Body of pancreas (tissue), 4 donors: ENCODE data around the gene P3H2. TPM values are rescaled to one million over a fixed set of nuclear protein-coding genes. Genes with fewer than 3 reads are reported as not detected.

Source experiments
- ATAC-seq: fragments of 150-250 bp; one replicate; pipeline ENCODE4 v1.9.1; 2016
- DNase-seq, 4 donors: peaks; one replicate each; pipeline ENCODE4 v3.0.0-alpha.2; 2019
- H3K27ac ChIP-seq, 4 donors: fragments of 200-600 bp; sonication (generic); 1 replicate in 3 of 4; 2 replicates in 1 of 4; pipeline versions ENCODE4 v1.5.1 to v1.6.1; 2016 to 2019; ENCODE audit warnings: mild to moderate bottlenecking in 1 of 4, mixed read lengths in 1 of 4, moderate library complexity in 1 of 4
- H3K27me3 ChIP-seq, 2 donors: fragments of 200-600 bp; sonication (generic); one replicate each; pipeline ENCODE4 v1.6.0; 2016; ENCODE audit warnings: mild to moderate bottlenecking in 1 of 2
- H3K36me3 ChIP-seq, 2 donors: fragments of 200-600 bp; sonication (generic); replicated peaks in 1 of 2; 2 replicates each; pipeline ENCODE4 v1.5.1; 2016; ENCODE audit warnings: low read depth in 2 of 2; ENCODE audit not compliant: insufficient read depth in 1 of 2
- H3K4me1 ChIP-seq: fragments of 200-600 bp; sonication (generic); one replicate; pipeline ENCODE4 v1.6.0; 2016
- H3K4me3 ChIP-seq, 2 donors: fragments of 200-600 bp; sonication (generic); 1 replicate in 1 of 2; 2 replicates in 1 of 2; pipeline ENCODE4 v1.5.1; 2016 to 2019
- H3K9me3 ChIP-seq, 3 donors: fragments of 200-600 bp; sonication (generic); 1 replicate in 2 of 3; 2 replicates in 1 of 3; pipeline ENCODE4 v1.5.1; 2016
- CTCF ChIP-seq, 7 experiments: fragments of 450-650 bp in 4 of 7; fragments of 200-600 bp in 3 of 7; sonication (generic) in 3 of 7; IDR thresholded peaks; one replicate each; pipeline ENCODE4 v1.5.1; 2016 to 2019; ENCODE audit warnings: antibody characterized with exemption in 7 of 7
- POLR2A ChIP-seq, 3 donors: fragments of 450-650 bp; IDR thresholded peaks; one replicate each; pipeline ENCODE4 v1.6.1; 2016; ENCODE audit warnings: antibody characterized with exemption in 3 of 3, mild to moderate bottlenecking in 2 of 3
- WGBS, 2 donors: methylation state at CpG; one replicate each; pipeline ENCODE4 v1.1.5; 2017; 5-methylcytosine and 5-hydroxymethylcytosine counted together
- intact Hi-C: fragments of 100-400 bp; cut with DNase I; formaldehyde crosslinking; loops from one replicate; pipeline ENCODE4 v1.15.1; 2023
- total RNA-seq, 2 donors: library from RNA; depleted of rRNA; stranded (reverse); fragments of >200 nt; gene quantifications; one replicate each; pipeline ENCODE4 v1.1.0, GENCODE V29; 2016

P3H2 gene
- 10 to 100 TPM in 1 of 2 donors, 1 to 10 TPM in 1; 3.0 to 35.5 TPM for total RNA-seq

- H3K4me3 ChIP-seq, result peak within 1 kb of the TSS; percentile 59 to 68
- WGBS, 2 donors, result 0 to 1% methylated on average over 34 to 98 of the region's 100 CpGs
- H3K4me1 ChIP-seq, result peaks cover 13% of the 10 kb centered on the region
- peak in 5 of 7 experiments; percentile 7 to 54 (median 36) for TF ChIP-seq CTCF (IDR thresholded peaks at IDR 0.05)
- peak; percentile 47 to 62 (median 55) for TF ChIP-seq POLR2A (IDR thresholded peaks at IDR 0.05)
- H3K27me3 ChIP-seq, result no peaks in the 10 kb centered on the region
- H3K27ac ChIP-seq, result peak within 1 kb of the TSS in 3 of 4 donors; percentile 66 to 79 (median 70)
- H3K36me3 ChIP-seq, result no peaks in the 10 kb centered on the region
- intact Hi-C loops, result no loop called here
- ATAC-seq (peak; percentile 92), DNase-seq (peak; percentile 63 to 84 (median 78))
- H3K9me3 ChIP-seq, result no peaks in the 10 kb centered on the region
Measured at GRCh38 chr3:190120269-190121060, at the start of gene P3H2. P3H2 (minus strand) TSS chr3:190120897; CDS start chr3:190120731, 166 bp downstream.

- no peak for ATAC-seq
Measured at GRCh38 chr3:190169877-190170276, 49.2 kb upstream of the P3H2 start.

GRCh38 chr3:190169243-190169642 is 48.5 kb upstream of the P3H2 start:
- Histone ChIP-seq H3K27me3 (no peaks in the 10 kb centered on the region), H3K4me3 (no peak overlapping the region), H3K36me3 (no peaks in the 10 kb centered on the region), H3K9me3 (no peaks in the 10 kb centered on the region), H3K27ac (no peak overlapping the region), H3K4me1 (no peaks in the 10 kb centered on the region)
- intact Hi-C loops, result no loop called here
- DNase-seq (no peak), ATAC-seq (no peak)
- no peak for TF ChIP-seq POLR2A (IDR thresholded peaks at IDR 0.05)
- no peak for TF ChIP-seq CTCF (IDR thresholded peaks at IDR 0.05)
- 68% methylated on average over 4 of the region's 4 CpGs for WGBS, 2 donors

More at GRCh38 chr3:190169877-190170276, 49.2 kb upstream of the P3H2 start:
- TF ChIP-seq CTCF (IDR thresholded peaks at IDR 0.05) (no peak), POLR2A (IDR thresholded peaks at IDR 0.05) (no peak)
- no peaks in the 10 kb centered on the region for H3K36me3 ChIP-seq
- H3K4me1 ChIP-seq, result no peaks in the 10 kb centered on the region
- H3K27ac ChIP-seq, result no peak overlapping the region
- H3K9me3 ChIP-seq, result no peaks in the 10 kb centered on the region
- H3K27me3 ChIP-seq, result no peaks in the 10 kb centered on the region
- no peak overlapping the region for H3K4me3 ChIP-seq
- no peak for DNase-seq
- 69 to 70% methylated on average over 2 of the region's 2 CpGs for WGBS, 2 donors
- intact Hi-C loops, result no loop called here

- no peak for ATAC-seq
- Histone ChIP-seq H3K9me3 (no peaks in the 10 kb centered on the region), H3K36me3 (no peaks in the 10 kb centered on the region), H3K4me3 (no peak overlapping the region), H3K27ac (no peak overlapping the region), H3K27me3 (no peaks in the 10 kb centered on the region), H3K4me1 (no peaks in the 10 kb centered on the region)
- DNase-seq, result no peak
- WGBS, 2 donors, result 41 to 42% methylated on average over 6 of the region's 6 CpGs
- intact Hi-C loops, result no loop called here
- TF ChIP-seq POLR2A (IDR thresholded peaks at IDR 0.05) (no peak), CTCF (IDR thresholded peaks at IDR 0.05) (no peak)
Measured at GRCh38 chr3:190167936-190168680, 47.4 kb upstream of the P3H2 start.
